Kidney (tissue), 14 donors: ENCODE measurements around the gene SLC9A6. TPM values are rescaled to one million over a fixed set of nuclear protein-coding genes. Genes with fewer than 3 reads are reported as not detected.

Source experiments
- DNase-seq, 5 donors: peaks; one replicate each; pipeline ENCODE4 v3.0.0-alpha.2; 2013 to 2020
- FAIRE-seq: peaks from 2 replicates; lab custom pipeline; 2012; peaks lifted over from hg19 to GRCh38; lab: Jason Lieb, UNC
- H3K27ac ChIP-seq, 2 donors: one replicate each; pipeline ENCODE4 v1.7.0; 2013; ENCODE audit warnings: low read depth in 2 of 2, low read length in 2 of 2, inconsistent platforms in 1 of 2
- H3K27me3 ChIP-seq: one replicate; pipeline ENCODE4 v1.7.1; 2013; ENCODE audit warnings: low read length, inconsistent platforms; ENCODE audit not compliant: control insufficient read depth, insufficient read depth
- H3K36me3 ChIP-seq, 3 donors: one replicate each; pipeline versions ENCODE4 v1.7.0 to v1.7.1; 2013; ENCODE audit warnings: low read length in 3 of 3, control low read depth in 1 of 3, inconsistent platforms in 1 of 3; ENCODE audit not compliant: insufficient read depth in 3 of 3, control insufficient read depth in 2 of 3
- H3K4me1 ChIP-seq, 3 donors: one replicate each; pipeline versions ENCODE4 v1.7.0 to v1.7.1; 2013; ENCODE audit warnings: low read length in 3 of 3, inconsistent platforms in 1 of 3, low read depth in 1 of 3; ENCODE audit not compliant: control insufficient read depth in 2 of 3, insufficient read depth in 2 of 3
- H3K4me3 ChIP-seq, 3 donors: one replicate each; pipeline versions ENCODE4 v1.7.0 to v1.8.1; 2013; ENCODE audit warnings: low read length in 3 of 3, control low read depth in 1 of 3, inconsistent platforms in 1 of 3
- H3K9ac ChIP-seq, 3 donors: one replicate each; pipeline versions ENCODE4 v1.7.0 to v1.7.1; 2013; ENCODE audit warnings: low read length in 3 of 3, control low read depth in 1 of 3, inconsistent platforms in 1 of 3
- H3K9me3 ChIP-seq, 3 donors: one replicate each; pipeline versions ENCODE4 v1.7.0 to v1.7.1; 2013; ENCODE audit warnings: low read length in 3 of 3, control low read depth in 1 of 3, inconsistent platforms in 1 of 3; ENCODE audit not compliant: control insufficient read depth in 2 of 3, insufficient read depth in 1 of 3
- CTCF ChIP-seq: IDR thresholded peaks from 3 replicates; pipeline ENCODE4 v1.5.1; 2012; ENCODE audit warnings: mild to moderate bottlenecking, moderate library complexity, borderline replicate concordance; ENCODE audit not compliant: insufficient read depth; ENCODE audit errors: extremely low read depth
- intact Hi-C: fragments of 100-400 bp; cut with DNase I; formaldehyde crosslinking; loops from one replicate; pipeline ENCODE4 v1.11.1; 2022
- polyA plus RNA-seq: library from polyadenylated mRNA; stranded (reverse); fragments of 350-450 nt; fragmentation: Illumina TruSeq; extraction: RNeasy Lipid Tissue Mini Kit (QIAGEN cat#74804); gene quantifications from one replicate; pipeline ENCODE4 v1.2.3, GENCODE V29; 2014; ENCODE audit warnings: low read depth, low replicate concordance; ENCODE audit not compliant: insufficient read depth
- total RNA-seq: library from RNA; stranded (reverse); fragmentation: NEBNext Ultra II Directional; extraction: Animal tissue kit (Norgen Biotek cat#: 25700); gene quantifications from one replicate; pipeline ENCODE4 v1.2.1, GENCODE V29; 2021
- donor health status: control.
- donor health status: control.
- donor health status: control.
- donor health status: control.
- donor health status: control.
- donor health status: DM: yes; HTN: yes; CAD: no.
- donor health status: Normal renal cell carcinoma (clear cell type).

Gene SLC9A6
- total and polyA plus RNA-seq, 2 donors from 2014 or later, result 7.2 to 14.1 TPM

GRCh38 chrX:136046295-136047015, 61.2 kb downstream of the SLC9A6 start:
- no peak overlapping the region for H3K4me3 ChIP-seq
- TF ChIP-seq CTCF, result no peak
- H3K9ac ChIP-seq, result no peak overlapping the region
- peaks cover 0 to 3% (median 2%) of the 10 kb centered on the region in 3 donors for H3K36me3 ChIP-seq
- H3K27me3 ChIP-seq, result peaks cover 11% of the 10 kb centered on the region
- no peaks in the 10 kb centered on the region for H3K9me3 ChIP-seq
- DNase-seq, result peak in 2 of 5 donors; percentile 9 to 24
- intact Hi-C loops, result no loop called here
- H3K27ac ChIP-seq, result no peak overlapping the region
- FAIRE-seq, result no peak
- no peaks in the 10 kb centered on the region for H3K4me1 ChIP-seq

GRCh38 chrX:136047016-136047642, 61.9 kb downstream of the SLC9A6 start:
- no peak overlapping the region for H3K27ac ChIP-seq
- no peaks in the 10 kb centered on the region for H3K4me1 ChIP-seq
- intact Hi-C loops, result no loop called here
- FAIRE-seq, result no peak
- H3K9ac ChIP-seq, result no peak overlapping the region
- no peak for TF ChIP-seq CTCF
- H3K9me3 ChIP-seq, result no peaks in the 10 kb centered on the region
- peaks cover 11% of the 10 kb centered on the region for H3K27me3 ChIP-seq
- no peak overlapping the region for H3K4me3 ChIP-seq
- peaks cover 0 to 3% (median 2%) of the 10 kb centered on the region in 3 donors for H3K36me3 ChIP-seq
- DNase-seq, result peak in 2 of 5 donors; percentile 7 to 15

GRCh38 chrX:136047969-136048368, 62.7 kb downstream of the SLC9A6 start:
- peaks cover 10% of the 10 kb centered on the region for H3K27me3 ChIP-seq
- H3K9me3 ChIP-seq, result no peaks in the 10 kb centered on the region
- no peak for DNase-seq
- peaks cover 0 to 3% (median 2%) of the 10 kb centered on the region in 3 donors for H3K36me3 ChIP-seq
- no peak for FAIRE-seq
- TF ChIP-seq CTCF, result no peak
- intact Hi-C loops, result no loop called here
- H3K27ac ChIP-seq, result no peak overlapping the region
- no peak overlapping the region for H3K4me3 ChIP-seq
- H3K4me1 ChIP-seq, result no peaks in the 10 kb centered on the region
- no peak overlapping the region for H3K9ac ChIP-seq
